ENCODE results near the gene STIM1.
A peak's percentile ranks its signal among the peaks of the same experiment; 100 is the strongest.

Gene STIM1

GRCh38 chr11:4090258-4090657 is 234.8 kb downstream of the STIM1 start:
- TF ChIP-seq EZH2phosphoT487 (IDR thresholded peaks at IDR 0.05; ENCODE audit: borderline replicate concordance, low read length) (no peak), CTCF (IDR thresholded peaks at IDR 0.05; ENCODE audit: low read depth, low read length, poor library complexity, severe bottlenecking) (no peak)
- Histone ChIP-seq H3K36me3 (ENCODE audit: control insufficient read depth, low read length) (peaks cover 2% of the 10 kb centered on the region), H3K4me1 (ENCODE audit: control insufficient read depth, low read length) (peaks cover 16% of the 10 kb centered on the region; the same call in 1 of the 2 replicates), H4K20me1 (ENCODE audit: control insufficient read depth, insufficient read depth, low read depth, low read length) (no peaks in the 10 kb centered on the region), H3K27me3 (ENCODE audit: control insufficient read depth, low read length) (no peaks in the 10 kb centered on the region), H3K4me2 (ENCODE audit: low read length) (no peak overlapping the region), H3K9me3 (ENCODE audit: control insufficient read depth, insufficient read depth, low read length) (no peaks in the 10 kb centered on the region), H3K9me2 (replicated peaks; ENCODE audit: control insufficient read depth, low read length) (no peaks in the 10 kb centered on the region), H3K4me3 (ENCODE audit: low read length) (no peak overlapping the region), H3K27ac (ENCODE audit: low read depth, low read length) (no peak overlapping the region), H3K79me2 (ENCODE audit: control insufficient read depth, low read length) (peaks cover 20% of the 10 kb centered on the region), H3F3A (ENCODE audit: control insufficient read depth, insufficient read depth) (peaks cover 3% of the 10 kb centered on the region; the same call in 1 of the 2 replicates)

GRCh38 chr11:4092026-4092425 is 236.6 kb downstream of the STIM1 start:
- Histone ChIP-seq H4K20me1 (ENCODE audit: control insufficient read depth, insufficient read depth, low read depth, low read length) (no peaks in the 10 kb centered on the region; the same call in 1 of the 2 replicates), H3K79me2 (ENCODE audit: control insufficient read depth, low read length) (peaks cover 38% of the 10 kb centered on the region), H3K36me3 (ENCODE audit: control insufficient read depth, low read length) (peaks cover 19% of the 10 kb centered on the region), H3K4me2 (ENCODE audit: low read length) (no peak overlapping the region), H3K9me3 (ENCODE audit: control insufficient read depth, insufficient read depth, low read length) (no peaks in the 10 kb centered on the region), H3K4me3 (ENCODE audit: low read length) (no peak overlapping the region), H3F3A (ENCODE audit: control insufficient read depth, insufficient read depth) (peaks cover 3% of the 10 kb centered on the region; the same call in 1 of the 2 replicates), H3K4me1 (ENCODE audit: control insufficient read depth, low read length) (peaks cover 28% of the 10 kb centered on the region), H3K27ac (ENCODE audit: low read depth, low read length) (no peak overlapping the region), H3K27me3 (ENCODE audit: control insufficient read depth, low read length) (no peaks in the 10 kb centered on the region), H3K9me2 (replicated peaks; ENCODE audit: control insufficient read depth, low read length) (no peaks in the 10 kb centered on the region)
- TF ChIP-seq CTCF (IDR thresholded peaks at IDR 0.05; ENCODE audit: low read depth, low read length, poor library complexity, severe bottlenecking), result no peak

- Histone ChIP-seq H3K4me1 (ENCODE audit: control insufficient read depth, low read length) (peaks cover 44% of the 10 kb centered on the region), H3K27me3 (ENCODE audit: control insufficient read depth, low read length) (no peaks in the 10 kb centered on the region), H3K36me3 (ENCODE audit: control insufficient read depth, low read length) (peaks cover 34% of the 10 kb centered on the region), H3K27ac (ENCODE audit: low read depth, low read length) (peak overlapping the region; percentile 78), H3K9me2 (replicated peaks; ENCODE audit: control insufficient read depth, low read length) (no peaks in the 10 kb centered on the region), H3K4me3 (ENCODE audit: low read length) (peak overlapping the region; percentile 90), H3K9me3 (ENCODE audit: control insufficient read depth, insufficient read depth, low read length) (no peaks in the 10 kb centered on the region), H3F3A (ENCODE audit: control insufficient read depth, insufficient read depth) (peaks cover 3% of the 10 kb centered on the region; the same call in 1 of the 2 replicates), H3K4me2 (ENCODE audit: low read length) (peak overlapping the region; percentile 87), H4K20me1 (ENCODE audit: control insufficient read depth, insufficient read depth, low read depth, low read length) (peaks cover 6% of the 10 kb centered on the region), H3K79me2 (ENCODE audit: control insufficient read depth, low read length) (peaks cover 55% of the 10 kb centered on the region)
- TF ChIP-seq EZH2phosphoT487 (IDR thresholded peaks at IDR 0.05; ENCODE audit: borderline replicate concordance, low read length) (no peak), CTCF (IDR thresholded peaks at IDR 0.05; ENCODE audit: low read depth, low read length, poor library complexity, severe bottlenecking) (no peak)
These were observed 238.3 kb downstream of the STIM1 start for GRCh38 chr11:4093519-4094347.
